ENCODE data around the gene MAGIX.

Gene MAGIX

DNA sequence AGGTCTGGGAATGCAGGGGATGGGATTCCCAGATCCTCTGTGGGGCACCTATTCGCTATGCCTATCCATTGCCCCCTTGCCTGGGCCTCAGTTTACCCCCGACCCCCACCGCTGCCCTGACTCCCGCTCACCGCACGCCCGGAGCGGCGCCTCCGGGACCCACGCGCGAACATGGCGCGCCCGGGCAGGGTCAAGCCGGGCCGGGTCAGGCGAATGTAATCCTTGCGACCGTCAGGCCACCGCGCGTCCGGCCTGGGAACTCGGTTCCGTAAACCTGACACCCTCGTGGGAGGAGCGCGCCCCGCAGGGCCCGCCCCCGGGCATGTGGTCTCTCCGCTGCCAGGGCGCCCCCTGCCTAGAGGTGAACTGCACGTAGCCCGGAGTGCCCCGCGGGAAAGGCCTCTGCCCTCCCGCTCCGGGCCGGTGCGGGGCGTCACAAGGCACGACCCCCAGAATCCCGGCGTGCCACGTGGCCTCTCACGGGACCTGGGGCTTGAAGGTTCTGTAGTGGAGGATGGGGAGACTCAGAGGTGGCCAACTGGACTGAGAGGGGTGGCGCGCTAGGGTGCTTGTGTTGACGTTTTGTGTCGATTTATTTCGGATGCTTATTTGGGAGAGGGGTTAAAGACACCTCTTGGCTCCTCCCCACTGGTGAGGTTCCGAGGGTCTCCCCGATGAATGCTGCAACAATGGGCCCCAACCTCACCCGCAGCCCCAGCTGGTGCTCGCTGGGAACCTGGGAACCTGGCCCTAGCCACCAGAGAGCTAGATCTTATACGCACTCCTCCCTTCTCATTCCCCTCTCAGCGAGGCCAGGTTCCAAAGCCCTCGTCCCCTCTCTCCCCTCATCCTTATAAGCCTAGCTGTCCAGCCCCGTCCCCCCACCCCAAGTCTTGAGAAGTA lies 23.8 kb downstream of the MAGIX start, which contains the start of gene PRICKLE3:
TSS of gene PRICKLE3 (minus strand) at position 249 of the 903 bp plus-strand sequence. CDS start at position 173, 76 bp downstream.
- DNase-seq: peak; percentile 31

DNA sequence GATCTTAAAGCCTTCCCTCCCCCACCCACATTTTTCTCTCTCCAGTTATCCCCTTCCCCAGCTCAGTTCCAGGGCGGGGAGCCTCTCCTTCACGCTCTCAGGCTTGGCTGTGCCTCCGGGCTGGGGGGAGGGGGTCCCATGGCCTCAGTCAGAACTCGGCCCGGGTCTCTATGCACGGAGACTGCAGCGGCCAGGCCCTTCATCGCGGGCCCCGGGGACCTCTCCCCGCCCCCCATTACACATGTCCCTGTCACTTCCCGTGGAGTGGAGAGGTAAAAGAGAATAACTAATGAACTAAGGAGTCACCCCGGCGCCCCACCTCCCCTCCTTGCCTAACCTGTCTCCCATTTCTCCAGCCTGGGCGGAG lies 24.5 kb downstream of the MAGIX start:
- no peak for DNase-seq

DNA sequence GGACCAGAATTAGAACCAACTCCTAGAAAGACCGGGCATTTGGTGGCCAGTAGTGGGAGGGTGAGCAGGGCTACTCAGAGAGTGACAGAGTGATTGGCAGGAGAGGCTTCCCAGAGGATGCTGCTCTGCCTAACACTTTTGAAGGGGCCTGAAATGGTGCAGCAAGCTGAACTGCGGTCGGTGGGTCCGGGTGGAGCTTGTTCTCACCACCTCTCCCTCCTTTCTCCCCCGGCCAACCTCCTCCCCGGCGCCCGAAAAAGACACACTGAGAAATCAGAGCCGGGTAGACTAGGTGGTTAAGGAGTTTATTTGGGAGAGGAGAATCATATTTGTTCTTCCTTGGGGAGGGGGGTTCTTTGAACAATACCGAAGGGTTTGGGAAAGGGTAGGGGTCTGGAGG lies 25.0 kb downstream of the MAGIX start:
- no peak for DNase-seq

DNA sequence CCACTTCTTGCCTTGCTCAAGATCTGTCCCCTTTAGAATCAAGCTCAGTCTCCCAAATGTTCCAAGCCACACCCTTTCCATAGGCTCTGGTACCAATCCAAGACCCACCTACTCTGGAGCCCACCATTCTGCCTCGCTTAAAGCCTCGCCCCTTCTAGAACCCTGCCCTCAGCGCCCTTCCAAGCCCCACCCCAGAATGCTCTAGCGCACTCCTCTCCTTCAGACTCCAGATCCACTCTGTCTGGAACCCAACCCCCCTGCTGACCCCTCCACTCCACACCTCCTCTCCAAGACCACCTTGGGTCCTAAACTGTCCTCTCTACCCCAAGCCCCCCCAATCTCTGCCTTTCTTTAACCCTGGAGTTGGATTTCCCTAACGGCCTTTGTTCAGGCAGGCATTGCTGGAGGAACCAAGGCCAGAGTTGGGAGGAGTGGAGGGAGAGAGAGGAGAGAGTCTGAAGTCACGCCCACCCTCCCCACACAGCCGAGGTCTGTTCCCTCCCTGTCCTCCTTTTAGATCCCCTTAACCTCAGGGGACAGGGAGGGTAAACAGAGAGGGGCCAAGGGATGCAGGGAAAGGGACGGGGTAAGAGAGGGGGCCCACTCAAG lies 26.0 kb downstream of the MAGIX start:
- no peak for DNase-seq

DNA sequence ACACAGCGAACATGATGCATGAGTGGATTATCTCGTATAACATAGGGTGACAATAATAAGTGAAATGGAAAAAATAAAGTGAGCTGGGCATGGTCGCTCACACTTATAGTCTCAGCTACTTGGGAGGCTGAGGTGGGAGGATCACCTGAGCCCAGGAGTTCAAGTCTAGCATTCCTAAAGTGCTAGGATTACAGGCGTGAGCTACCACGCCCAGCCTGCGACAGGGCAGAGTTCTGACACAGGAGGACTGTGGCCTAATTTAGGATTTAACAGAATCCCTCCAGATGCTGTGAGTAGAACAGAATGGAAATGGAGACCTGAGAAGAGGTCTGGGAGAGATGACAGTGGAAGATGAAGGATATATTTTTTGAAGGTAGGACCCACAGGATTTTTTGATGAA lies 27.0 kb downstream of the MAGIX start:
- DNase-seq: no peak

DNA sequence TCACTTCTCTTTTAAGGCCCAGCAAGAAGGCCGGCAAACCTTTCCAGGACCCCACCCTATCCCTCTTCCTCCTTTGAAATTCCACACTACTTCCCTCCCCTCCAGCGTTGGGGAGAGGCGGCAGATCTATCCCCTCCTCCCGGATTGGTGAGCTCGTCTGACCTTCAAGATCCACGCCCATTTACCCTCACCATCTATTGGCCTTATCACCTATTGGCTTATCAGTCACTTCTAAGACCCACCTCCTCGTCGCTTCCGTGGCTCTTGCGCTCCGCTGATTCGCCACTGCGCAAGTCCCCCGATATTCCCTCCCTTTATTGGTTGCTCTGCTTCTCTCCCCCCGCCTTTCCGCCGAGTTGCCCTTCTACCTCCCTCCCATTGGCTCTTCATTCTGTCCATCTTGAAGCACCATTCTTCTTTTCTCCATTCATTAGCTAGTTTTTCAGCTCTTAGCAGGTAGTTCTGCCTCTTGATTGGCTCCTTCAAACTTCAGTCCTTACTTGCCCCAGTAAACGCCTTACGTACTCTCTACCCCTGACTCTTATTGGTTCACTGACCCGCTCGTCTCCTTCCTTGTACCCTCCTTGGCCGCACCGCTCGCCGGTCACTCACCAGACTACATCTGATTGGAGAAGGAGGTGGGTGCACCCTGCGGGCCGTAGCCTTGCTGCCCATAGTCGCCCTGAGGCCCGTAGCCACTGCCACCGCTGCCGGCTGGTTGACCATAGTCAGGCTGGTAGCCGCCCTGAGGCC lies 28.4 kb downstream of the MAGIX start:
- peak; percentile 100 for DNase-seq

DNA sequence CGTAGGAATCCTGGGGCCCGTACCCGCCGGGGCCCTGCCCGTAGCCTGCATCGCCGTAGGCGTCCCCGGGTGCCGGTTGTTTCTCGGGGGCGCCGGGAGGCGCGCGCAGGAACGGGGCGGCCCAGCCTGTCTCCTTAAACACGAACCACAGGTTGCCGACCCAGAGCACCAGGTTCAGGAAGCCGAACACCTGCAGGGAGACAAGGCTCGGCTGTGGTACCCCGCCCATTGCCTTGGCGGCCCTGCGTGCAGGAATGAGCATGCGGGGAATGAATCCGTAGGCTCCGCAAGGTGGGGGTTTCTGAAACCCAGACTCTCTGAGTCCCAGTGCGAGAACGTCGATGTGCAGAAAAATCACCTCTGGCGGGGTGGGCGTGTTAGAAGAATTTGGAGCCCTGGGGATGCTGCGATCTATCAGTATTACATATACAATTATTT lies 29.0 kb downstream of the MAGIX start:
- DNase-seq: no peak

DNA sequence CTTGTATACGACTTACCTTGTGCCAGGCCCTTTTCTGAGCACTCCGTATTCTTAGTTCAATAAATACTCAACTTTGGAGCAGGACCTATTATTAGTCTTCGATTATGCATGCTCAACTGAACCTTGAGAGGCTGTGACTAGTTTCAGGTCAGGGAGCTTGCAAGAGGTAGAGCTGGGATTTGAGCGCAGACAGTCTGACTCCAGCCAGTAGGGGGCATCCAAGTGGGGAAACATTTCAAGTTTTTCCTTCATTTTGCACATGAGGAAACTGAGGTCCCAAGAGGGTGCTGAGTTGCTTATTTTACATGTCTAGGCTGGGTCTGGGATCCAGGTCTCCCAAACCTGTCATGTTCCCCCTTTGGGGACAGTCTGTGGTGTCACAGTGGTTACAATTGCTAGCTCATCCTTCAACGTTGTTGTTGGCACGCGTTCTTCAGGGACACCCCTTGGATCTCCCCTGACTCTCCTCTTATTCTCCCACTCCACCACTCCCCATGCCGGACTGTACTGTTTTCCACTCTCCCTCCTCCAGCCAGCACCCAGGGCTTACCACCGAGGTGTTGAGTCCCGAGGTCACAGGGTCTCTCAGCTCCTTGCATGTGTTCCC lies 30.3 kb downstream of the MAGIX start:
- no peak for DNase-seq

DNA sequence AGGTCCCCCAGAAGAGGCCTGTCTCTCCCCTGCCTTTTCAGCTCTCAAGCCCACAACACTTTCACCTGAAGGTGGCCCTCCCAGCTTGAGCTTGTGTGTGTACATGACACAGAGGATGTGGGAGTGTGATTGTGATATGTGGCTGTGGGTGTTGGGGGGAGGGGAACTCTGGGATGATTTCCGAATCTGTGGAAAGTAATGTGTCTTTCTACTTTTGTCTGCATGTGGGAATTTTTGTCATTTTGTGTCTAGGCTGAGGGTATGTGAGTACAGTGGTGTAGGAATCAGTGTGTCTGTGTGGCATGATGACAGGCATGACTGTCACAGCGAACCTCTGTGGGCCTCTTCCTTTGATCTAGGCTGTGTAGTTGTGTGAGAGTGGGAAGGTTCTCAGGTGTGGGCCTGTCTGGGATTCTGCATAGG lies 31.0 kb downstream of the MAGIX start:
- no peak for DNase-seq

DNA sequence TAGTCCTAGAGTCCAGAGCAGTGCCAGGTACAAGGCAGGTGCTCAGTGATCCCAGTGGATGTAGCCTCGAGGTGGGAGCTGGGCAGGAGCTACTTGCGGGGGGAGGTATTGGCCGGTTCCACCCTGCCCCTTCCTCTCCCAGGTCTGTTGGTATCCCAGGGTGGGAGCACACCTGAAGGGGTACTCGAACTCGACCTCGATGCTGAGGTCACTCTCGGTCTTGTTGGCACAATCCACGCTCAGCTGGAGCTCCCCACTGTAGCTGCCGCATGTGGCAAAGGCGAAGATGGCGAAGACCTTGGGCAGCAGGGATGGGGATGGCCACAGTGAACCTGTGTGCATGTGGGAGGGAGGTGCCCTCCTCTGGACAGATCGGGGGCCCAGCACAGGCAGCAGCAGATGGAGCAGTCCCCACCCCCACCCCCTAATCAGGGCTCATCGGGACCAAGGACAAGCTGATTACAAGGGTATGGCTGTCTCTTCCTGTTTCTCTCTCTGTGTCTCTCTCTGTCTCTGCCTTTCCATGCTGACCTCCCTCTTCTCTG lies 35.1 kb downstream of the MAGIX start:
- DNase-seq: no peak

DNA sequence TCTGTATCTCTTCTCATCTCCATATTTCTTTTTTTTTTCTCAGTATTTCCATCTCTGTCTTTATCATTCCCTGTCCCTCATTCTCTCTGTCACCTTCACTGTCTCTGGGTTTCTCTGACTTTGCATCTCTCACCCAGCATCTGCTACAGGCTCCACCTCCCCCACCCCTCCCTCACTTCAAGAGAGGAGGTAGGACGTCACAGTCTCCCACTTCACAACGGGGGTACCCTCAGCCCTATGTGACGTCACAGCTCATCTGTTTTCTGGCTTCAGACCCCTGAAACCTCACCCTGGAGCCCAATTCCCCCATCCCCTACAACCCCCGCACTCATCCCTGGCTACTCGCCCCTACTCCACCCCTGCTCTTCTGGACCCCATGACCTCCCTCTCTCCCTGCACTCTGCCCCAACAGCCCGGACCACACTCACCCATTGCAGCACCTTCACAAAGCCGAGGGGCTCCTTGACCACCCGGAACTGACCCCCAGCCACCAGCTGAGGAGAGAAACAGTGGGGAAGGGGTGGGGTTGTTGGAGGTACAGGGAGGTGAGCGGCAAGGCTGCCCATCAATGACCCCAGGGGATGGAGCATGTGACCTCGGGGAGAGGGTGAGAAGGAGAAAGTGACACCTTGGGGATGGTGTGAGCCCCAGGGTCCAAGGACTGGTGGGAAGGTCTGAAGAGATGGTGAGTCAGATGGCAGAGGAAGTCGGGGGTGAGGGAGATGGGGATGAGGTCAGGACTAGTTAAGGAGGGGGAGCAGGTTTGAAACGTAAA lies 36.2 kb downstream of the MAGIX start:
- no peak for DNase-seq

DNA sequence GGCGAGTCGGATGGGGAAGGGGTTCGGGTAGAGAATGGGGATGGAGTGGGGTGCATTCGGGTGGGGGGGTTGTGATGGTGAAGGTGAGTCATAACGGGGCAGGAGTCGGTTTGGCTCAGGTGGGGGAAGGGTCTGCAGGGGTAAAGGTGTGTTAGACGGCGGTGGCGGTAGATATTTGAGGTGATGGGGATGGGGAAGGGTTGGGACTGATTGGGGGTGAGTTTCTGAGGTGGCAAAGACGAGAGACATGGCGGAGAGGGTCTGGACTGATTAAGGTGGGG lies 36.7 kb downstream of the MAGIX start:
- DNase-seq: no peak

DNA sequence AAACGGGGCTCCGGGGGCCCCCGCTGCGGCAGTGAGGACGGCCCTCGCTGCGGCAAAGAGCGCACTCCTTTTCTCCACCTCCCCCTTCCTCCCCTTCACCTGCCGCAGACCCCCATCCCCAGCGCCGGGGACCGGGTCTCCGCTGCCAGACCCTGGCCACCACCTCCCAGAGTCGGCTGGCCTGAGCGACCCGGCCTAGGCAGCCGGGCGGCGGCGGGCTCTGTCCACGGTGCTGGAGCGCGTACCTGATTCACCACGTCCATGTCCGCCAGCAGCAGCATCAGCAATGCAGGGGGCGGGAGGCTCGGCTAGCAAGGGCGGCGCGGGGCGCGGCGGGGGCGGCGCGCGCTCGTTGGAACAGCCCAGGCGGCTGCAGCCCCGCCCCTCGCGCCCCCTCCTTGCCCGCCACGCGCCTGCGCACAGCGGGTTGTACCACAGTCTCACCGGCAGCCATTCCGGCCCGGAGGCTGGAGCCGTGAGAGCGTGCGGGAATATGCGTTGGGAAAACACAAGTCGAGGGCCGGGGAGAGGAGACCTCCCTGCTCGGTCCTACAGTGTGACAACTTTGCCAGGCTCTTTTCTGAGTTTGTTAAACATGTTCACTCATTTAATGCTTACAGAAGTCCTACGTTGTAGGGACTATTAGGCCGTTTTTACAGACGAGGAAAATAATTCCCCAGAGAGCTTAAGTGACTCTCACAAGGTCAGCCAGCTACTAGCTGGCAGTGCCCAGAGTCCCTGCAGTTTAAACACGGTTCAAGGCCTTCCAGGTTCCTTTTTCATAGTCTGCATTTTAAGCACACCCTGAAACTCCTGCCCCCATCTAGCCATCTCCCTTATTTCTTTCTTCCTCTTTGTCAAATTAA lies 37.6 kb downstream of the MAGIX start, which contains the start of gene SYP:
TSS of gene SYP (minus strand) at position 288 of the 866 bp plus-strand sequence. CDS start at position 281, 7 bp downstream.
- peak; percentile 20 for DNase-seq

DNA sequence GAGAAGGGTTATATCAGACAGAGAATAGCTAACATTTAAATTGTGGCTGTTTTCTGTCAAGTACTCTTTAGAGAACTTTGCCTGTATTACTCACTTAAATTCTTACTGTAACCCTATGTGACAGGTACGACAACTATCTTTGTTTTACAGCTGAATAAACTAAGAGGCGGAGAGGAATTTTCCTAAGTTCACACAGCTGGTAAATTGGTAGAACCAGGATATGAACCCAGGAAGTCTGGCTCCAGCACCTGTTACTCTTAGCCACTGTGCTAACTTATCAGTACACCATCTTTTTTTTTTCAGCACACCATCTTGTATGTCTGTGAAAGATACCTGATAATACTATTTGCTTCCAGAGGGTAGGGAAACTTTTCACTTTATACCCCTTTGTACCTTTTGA lies 39.5 kb downstream of the MAGIX start:
- no peak for DNase-seq

DNA sequence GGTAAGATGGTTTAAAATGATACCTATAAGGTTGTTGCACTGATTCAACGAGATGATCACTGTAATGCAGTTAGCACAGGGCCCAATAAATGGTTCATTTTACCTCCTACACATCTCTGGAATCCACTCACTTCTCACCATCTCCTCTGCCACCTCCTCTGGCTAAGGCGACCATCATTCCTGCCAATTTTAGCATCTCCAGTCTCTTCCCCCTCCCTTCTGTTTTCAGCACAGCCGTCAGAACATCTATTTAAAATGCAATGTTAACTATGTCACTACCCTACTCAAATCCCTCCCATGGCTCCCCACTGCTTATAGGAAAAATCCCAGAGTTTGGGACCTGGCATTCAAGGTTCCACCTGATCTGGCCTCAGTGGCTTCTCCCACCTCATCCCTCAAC lies 41.0 kb downstream of the MAGIX start:
- DNase-seq: no peak

DNA sequence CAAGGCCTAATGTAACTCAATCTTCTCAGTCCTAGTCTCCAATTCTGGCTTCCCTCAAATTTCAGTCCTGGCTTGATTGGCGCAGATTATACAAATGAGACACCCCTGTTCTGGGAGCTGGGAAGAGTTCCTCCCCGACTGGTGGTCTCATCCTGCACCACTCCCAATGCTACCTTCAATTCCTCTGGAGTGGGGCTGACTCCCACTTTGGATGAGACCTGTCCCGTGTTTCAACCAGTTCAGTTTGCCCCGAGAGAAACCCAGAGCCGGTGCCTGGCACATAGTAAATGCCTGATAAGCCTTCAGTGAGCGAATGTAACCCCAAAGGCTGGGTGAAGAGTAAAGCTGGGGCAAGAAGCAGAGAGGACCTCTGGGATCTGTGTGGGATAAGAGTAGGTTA lies 41.5 kb downstream of the MAGIX start:
- DNase-seq: no peak

DNA sequence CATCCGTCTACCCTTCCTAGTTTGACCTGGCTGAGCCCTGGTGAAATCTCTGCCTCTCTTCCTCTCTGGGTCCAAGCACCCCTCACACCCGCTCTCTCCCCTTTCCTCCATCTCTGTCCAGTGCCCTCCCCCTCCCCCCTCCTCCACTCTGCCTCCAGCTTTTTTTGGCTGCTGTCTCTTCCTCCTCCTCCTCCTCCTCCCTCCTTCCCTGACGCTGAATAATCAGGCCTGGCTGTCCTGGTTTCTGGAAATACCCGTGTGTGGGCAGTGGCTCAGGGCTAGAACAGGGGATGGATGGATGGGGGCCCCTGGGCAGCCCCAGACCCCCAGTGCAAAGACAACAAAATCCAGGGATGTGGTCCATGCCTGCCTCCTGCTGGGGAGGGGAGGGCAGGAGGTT lies 42.2 kb downstream of the MAGIX start:
- DNase-seq: no peak

DNA sequence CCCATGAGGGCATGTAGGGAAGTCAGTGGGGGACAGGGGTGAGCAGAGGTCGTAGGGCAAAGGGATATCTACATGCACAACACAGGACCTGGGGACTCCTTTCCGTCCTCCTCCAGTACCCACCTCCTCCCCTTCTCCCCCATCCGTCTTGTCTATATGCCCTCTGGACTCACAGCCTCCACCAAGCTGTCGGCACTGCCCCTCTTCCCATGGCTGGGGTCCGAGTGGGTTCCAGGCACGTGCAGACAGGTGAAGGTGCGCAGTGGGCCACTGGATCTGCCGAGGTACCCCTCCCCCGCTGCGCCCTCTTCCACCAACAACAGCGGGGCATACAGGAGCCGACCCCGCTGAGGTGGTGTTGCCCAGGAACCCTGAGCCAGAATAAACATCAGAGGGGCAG lies 42.9 kb downstream of the MAGIX start:
- no peak for DNase-seq

DNA sequence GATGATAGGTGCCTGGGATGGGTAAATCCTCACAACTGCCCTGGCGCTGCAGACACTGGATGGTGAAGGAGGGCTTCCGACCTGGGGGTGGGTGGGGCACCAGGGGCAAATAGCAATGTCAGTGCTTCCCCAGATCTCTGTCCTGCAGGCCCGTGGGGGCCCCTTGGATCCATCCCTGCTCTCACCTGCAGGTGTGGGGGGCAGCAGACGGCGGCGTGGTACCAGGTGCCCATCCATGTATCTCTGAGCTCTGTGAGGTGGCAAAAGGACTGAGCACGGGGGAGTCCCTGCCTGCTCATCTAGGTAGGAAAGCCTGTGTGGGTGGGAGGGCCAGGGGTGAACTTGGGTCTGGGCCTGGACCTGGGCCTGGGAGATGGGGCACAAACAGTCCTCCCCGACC lies 44.0 kb downstream of the MAGIX start:
- DNase-seq: no peak

DNA sequence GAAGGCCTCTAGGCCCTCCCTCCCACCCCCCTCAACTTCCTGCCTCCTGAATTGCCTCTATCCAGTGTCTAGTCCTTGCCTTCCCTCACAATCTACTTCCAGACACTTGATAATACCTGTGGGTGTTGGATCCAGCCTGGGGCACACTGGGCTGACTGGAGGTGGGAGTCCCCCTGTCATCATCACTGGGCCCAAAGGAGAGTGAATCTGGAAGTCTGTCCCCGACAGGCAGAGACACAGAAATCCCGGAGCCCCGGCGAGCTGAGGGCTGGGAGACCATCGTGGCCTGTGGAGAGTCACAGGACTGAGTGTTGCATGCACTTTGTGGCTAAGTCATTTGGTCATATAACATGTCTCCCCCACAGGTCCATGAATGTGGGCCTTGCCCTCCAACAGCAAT lies 45.8 kb downstream of the MAGIX start:
- no peak for DNase-seq
